Spleen (tissue), 7 donors: ENCODE measurements around the gene SPHK2.

ENCODE experiments used
- POLR2A ChIP-seq, 3 donors: fragments of 450-650 bp; IDR thresholded peaks; one replicate each; pipeline ENCODE4 v1.5.1; 2017; ENCODE audit warnings: antibody characterized with exemption in 3 of 3, mild to moderate bottlenecking in 1 of 3
- POLR2AphosphoS5 ChIP-seq, 3 donors: sonication (generic); formaldehyde crosslinking; IDR thresholded peaks; one replicate each; pipeline ENCODE4 v1.5.1; 2017; ENCODE audit warnings: antibody characterized with exemption in 3 of 3
- TF ChIP-seq, protein P1 (sequence below), 11 experiments: fragments of 200-600 bp in 7 of 11; fragments of 450-650 bp in 4 of 11; sonication (generic) in 4 of 11; IDR thresholded peaks in 8 of 11; conservative IDR thresholded peaks in 3 of 11; 1 replicate in 7 of 11; 2 replicates in 4 of 11; pipeline versions ENCODE4 v1.4.0 to v1.8.0; 2016 to 2021; ENCODE audit warnings: antibody characterized with exemption in 11 of 11, inconsistent platforms in 4 of 11, mild to moderate bottlenecking in 1 of 11
- donor health status: DM: no; HTN: no; CAD: no; lungs with moderate emphysema.
- donor health status: DM: no; HTN: no; CAD: no.
- donor health status: DM: no; HTN: no; CAD: no.

DNA sequence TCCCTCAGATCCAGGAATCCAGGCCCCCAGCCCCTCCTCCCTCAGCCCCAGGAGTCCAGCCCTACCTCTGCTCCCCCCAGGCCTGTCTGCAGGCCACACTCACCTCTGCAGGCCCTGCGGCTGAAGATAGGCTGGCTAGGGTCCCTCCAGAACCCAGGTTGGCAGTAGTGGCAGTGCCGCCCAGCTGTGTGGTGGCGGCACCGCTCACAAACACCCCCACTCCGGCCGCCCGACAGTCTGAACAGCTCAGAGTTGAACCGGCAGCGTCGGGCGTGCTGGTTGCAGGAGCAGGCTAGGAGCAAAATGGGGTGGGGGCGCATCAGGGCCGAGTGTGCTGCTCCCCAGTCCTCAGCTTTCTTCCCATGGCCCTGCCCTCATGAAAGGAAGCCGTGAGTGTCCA, 45.2 kb downstream of the SPHK2 start:
- TF ChIP-seq, protein P1, sequence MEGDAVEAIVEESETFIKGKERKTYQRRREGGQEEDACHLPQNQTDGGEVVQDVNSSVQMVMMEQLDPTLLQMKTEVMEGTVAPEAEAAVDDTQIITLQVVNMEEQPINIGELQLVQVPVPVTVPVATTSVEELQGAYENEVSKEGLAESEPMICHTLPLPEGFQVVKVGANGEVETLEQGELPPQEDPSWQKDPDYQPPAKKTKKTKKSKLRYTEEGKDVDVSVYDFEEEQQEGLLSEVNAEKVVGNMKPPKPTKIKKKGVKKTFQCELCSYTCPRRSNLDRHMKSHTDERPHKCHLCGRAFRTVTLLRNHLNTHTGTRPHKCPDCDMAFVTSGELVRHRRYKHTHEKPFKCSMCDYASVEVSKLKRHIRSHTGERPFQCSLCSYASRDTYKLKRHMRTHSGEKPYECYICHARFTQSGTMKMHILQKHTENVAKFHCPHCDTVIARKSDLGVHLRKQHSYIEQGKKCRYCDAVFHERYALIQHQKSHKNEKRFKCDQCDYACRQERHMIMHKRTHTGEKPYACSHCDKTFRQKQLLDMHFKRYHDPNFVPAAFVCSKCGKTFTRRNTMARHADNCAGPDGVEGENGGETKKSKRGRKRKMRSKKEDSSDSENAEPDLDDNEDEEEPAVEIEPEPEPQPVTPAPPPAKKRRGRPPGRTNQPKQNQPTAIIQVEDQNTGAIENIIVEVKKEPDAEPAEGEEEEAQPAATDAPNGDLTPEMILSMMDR (IDR thresholded peaks at IDR 0.05 in 8 of 11, conservative IDR thresholded peaks at IDR 0.05 in 3 of 11), result no peak
- TF ChIP-seq POLR2A (IDR thresholded peaks at IDR 0.05) (no peak), POLR2AphosphoS5 (IDR thresholded peaks at IDR 0.05) (no peak)
